HG03565 (cell line): Measurements from ENCODE around the gene VPS13C.

Source experiments
- ATAC-seq: cut with Tn5 transposase; IDR thresholded peaks from one replicate; pipeline ENCODE4 v1.9.1; 2021; ENCODE audit warnings: mild to moderate bottlenecking, moderate library complexity; ENCODE audit not compliant: unreplicated experiment

Gene VPS13C

GRCh38 chr15:62079594-62079993 is 19.3 kb upstream of the VPS13C start:
- ATAC-seq = no peak

DNA sequence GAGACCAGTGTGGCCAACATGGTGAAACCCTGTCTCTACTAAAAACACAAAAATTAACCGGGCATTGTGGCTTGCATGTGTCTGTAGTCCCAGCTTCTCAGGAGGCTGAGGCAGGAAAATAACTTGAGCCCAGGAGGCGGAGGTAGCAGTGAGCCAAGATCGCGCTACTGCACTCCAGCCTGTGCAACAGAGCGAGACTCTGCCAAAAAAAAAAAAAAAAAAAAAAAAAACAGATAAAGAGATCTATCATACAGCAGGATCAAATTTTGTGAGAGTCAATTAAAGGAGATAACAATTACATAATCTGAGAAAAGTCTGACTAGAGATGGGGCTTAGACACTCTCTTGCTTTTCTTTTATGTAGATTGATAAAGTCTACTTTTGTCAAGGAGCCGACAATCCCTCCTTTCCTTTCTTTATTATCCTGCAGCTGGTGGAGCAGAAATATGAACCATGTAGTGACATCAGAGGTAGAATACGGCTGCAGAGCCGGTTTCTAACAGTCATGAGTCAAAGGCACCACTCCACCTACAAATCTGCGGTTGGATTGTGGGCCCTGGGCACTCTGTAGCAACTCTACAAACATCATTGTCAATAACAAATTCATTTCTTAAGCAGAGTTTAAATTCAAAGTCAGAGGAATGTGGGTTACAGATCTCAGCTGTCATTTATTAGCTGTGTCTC is 15.5 kb upstream of the VPS13C start:
- no peak for ATAC-seq

- no peak for ATAC-seq
Observed at GRCh38 chr15:62071711-62072308, 11.6 kb upstream of the VPS13C start.

- ATAC-seq = no peak
Observed at GRCh38 chr15:62069551-62069950, 9.3 kb upstream of the VPS13C start.

DNA sequence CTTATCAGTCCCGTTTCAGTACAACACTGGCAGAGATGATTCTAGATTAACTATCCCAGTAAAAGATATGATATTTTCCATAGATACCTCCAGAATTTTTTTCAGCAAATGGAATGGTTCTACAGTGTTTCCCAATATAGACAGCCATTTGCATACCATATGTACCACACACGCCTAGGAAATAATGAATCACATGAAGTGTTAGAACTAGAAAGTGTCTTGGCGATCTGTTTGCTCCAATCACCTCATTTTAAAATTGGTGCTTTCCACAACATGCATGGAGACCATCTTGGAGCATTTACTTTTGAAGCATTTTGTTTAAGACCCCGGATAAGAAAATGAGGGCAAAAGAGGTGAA is 8.5 kb upstream of the VPS13C start:
- no peak for ATAC-seq

GRCh38 chr15:62068071-62068809 is 8.0 kb upstream of the VPS13C start:
- no peak for ATAC-seq

- ATAC-seq = no peak
Observed at GRCh38 chr15:62067448-62068044, 7.3 kb upstream of the VPS13C start.

- ATAC-seq = no peak
Observed at GRCh38 chr15:62066663-62067447, 6.6 kb upstream of the VPS13C start, which contains the start of gene C2CD4A. Gene C2CD4A (plus strand): TSS chr15:62066977. CDS start chr15:62067614, 637 bp downstream.

- no peak for ATAC-seq
Observed at GRCh38 chr15:62063825-62064635, 3.8 kb upstream of the VPS13C start.

- no peak for ATAC-seq
Observed at GRCh38 chr15:62060896-62061280, 641 bp upstream of the VPS13C start.

DNA sequence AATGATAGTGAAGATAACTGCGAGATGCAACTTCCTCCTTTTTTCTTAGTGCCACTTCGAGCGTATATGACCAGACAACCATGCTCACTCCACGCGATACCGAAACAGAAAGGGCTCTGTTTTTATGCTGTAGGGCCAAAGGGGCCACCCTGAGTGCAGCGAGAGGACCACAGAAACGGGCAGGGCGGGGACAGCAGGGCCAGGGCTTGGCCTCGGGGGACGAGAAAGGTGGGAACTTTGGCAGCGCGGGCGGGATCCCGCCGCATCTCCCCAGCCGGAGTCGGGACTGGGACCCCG is 483 bp downstream of the VPS13C start:
- peak; percentile 47 for ATAC-seq

GRCh38 chr15:62059108-62059815 is 985 bp downstream of the VPS13C start:
- no peak for ATAC-seq

DNA sequence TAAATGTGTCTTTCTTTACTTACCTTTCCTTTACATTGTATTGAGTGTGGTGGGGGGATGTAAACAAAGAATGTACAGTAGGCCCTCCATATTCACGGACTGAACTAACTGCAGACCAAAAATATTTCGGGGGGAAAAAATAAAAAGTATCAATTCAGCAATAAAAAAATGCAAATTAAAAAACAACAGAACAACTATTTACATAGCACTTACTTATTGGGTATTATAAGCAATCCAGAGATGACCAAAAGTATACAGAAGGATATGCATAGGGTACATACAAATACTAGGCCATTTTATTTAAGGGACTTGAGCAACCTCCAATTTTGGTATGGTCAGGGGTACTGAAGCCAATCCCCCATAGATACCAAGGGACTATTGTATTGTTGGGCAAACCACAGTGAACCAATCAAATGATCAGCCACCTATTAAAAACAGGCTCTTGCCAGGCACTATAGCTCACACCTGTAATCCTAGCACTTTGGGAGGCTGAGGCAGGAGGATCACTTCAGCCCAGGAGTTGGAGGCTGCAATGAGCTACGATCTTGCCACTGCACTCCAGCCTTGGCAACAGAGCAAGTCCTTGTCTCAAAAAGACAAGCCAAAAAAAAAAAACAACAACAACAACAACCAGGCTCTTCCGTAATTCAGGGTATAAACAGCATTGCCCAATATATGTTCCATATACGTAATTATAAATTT is 1.8 kb downstream of the VPS13C start:
- ATAC-seq = no peak

GRCh38 chr15:62057341-62057980 is 2.8 kb downstream of the VPS13C start:
- no peak for ATAC-seq

GRCh38 chr15:62054979-62055378 is 5.3 kb downstream of the VPS13C start:
- ATAC-seq = no peak

DNA sequence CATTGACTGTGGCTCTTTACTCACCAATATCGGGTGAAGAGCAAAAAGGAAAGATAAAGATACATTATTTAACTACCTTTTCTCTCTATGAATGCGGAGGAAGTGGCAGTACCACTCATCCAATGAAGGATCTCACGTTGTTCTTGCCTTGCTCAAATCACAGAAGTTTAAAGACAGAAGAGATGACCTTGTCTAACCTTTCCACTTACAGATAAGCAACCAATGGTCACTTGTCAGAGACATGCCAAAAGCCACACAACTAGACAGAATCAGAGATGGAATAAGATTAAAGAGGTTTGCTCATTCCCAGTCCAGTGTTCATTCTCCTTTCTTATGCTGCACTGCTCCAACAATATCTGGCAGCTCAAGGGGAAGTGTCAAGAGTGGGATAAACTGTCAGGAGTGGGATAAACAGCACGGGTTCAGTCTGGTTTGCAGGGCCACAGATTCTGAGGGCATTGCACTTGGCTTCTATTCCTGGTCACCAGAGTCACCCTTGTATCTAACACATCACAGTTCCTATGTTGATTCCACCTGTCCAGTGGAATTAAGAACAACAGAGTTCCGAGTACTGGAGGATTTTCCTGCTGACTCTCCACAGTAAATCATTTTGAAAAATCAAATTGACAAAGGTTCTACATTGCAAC is 6.7 kb downstream of the VPS13C start:
- no peak for ATAC-seq

GRCh38 chr15:62052713-62053112 is 7.5 kb downstream of the VPS13C start:
- ATAC-seq = no peak

DNA sequence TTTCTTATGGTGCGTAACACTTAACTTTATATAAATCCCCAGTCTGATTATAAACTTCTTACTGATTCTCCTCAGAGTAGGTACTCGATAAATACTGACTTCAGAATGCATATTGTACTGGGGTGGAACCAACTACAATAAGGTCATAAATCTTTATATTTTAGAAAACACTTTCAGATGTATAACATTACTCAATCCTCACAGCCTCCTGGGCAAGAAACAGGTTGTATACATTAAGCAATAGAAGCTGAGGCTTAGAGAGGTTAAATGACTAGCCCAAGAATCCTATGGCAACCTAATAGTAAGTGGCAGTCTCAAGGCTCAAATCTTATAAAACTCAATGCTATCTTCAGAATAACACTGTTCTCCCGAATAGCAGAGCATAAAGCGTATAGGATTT is 9.1 kb downstream of the VPS13C start:
- no peak for ATAC-seq
